GM21526 (cell line): ENCODE measurements around the gene HTR3E.
"Not testable (repeated sequence)": the region's sequence is repeated elsewhere in the genome, so short reads cannot be mapped to it uniquely, and the experiment has no call there.

Experiments used
- ATAC-seq: cut with Tn5 transposase; IDR thresholded peaks from one replicate; pipeline ENCODE4 v1.9.1; 2021; ENCODE audit warnings: moderate library complexity; ENCODE audit not compliant: unreplicated experiment, low FRiP score

HTR3E gene, protein sequence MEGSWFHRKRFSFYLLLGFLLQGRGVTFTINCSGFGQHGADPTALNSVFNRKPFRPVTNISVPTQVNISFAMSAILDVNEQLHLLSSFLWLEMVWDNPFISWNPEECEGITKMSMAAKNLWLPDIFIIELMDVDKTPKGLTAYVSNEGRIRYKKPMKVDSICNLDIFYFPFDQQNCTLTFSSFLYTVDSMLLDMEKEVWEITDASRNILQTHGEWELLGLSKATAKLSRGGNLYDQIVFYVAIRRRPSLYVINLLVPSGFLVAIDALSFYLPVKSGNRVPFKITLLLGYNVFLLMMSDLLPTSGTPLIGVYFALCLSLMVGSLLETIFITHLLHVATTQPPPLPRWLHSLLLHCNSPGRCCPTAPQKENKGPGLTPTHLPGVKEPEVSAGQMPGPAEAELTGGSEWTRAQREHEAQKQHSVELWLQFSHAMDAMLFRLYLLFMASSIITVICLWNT

DNA sequence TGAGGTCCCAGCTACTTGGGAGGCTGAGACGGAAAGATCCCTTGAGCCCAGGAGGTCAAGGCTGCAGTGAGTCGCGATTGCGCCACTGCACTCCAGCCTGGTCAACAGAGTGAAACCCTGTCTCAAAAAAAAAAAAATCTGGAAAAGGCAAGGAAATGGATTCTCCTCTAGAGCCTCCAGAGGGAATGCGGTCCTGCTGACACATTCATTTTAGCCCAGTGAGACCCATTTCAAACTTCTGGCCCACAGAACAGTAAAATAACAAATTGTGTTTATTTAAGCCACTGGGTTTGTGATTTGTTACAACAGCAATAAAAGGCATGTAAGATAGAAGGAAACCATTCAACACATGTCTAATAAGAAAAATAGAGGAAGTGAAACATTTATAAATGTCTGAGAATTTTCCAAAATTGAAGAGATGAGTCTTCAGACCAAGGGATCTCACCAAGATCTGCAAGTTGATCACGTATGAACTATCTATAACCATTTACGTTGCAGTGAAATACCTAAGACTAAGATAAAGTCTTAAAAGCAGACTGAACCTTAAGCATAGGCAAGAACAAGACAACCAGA, at the start of gene HTR3E:
TSS of gene HTR3E (plus strand) at position 254 of the 573 bp plus-strand sequence. CDS start 466 bp downstream, outside the sequence.
- no peak for ATAC-seq

DNA sequence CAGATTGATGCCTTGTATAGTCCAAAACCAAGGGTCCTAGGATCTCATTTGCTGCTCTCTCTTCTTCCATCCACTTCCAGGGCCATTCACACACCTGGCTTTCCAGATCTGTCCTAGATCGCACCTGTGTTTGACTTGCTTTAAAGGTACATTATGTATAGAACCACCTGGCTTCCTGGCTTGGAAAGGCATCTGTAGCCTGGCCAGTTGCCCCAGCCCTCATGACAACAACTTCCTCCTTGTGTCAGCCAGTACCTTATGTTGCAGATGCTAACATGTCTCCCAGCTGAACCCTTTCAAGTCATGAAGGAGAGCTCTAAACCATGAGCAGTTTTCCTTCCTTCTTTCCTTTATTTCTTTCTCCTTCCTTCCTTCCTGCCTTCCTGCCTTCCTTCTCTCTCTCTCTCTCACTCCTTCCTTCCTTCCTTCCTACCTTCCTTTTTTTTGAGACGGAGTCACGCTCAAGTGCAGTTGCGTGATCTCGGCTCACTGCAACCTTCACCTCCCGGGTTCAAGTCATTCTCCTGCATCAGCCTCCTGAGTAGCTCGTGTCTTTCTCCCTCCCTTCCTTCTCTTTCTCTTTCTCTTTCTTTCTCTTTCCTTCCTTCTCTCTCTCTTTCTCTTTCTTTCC, 46.5 kb upstream of the HTR3E start:
- ATAC-seq = no peak

DNA sequence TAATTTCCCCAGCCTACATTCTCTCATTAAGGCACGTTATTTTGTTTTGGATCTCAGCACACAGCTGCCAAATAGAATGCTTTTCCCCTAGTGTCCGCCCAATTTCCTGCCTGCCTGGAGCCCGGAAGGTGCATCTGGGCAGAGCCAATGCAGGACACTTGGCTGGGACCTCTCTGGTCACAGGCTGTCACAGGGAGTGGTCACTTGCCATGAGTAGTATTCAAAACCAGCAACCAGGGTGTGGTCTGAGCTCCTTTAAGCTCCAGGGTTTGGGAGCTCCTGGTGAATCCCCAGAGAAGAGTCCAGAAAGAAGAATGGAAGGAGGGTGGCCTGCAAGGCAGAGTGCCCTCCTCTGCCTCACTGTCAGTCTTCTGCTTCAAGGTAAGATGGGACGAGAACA, 44.1 kb upstream of the HTR3E start, which contains the start of gene HTR3C:
TSS of gene HTR3C (plus strand) at position 281 of the 400 bp plus-strand sequence. CDS start at position 315, 34 bp downstream.
- no peak for ATAC-seq

DNA sequence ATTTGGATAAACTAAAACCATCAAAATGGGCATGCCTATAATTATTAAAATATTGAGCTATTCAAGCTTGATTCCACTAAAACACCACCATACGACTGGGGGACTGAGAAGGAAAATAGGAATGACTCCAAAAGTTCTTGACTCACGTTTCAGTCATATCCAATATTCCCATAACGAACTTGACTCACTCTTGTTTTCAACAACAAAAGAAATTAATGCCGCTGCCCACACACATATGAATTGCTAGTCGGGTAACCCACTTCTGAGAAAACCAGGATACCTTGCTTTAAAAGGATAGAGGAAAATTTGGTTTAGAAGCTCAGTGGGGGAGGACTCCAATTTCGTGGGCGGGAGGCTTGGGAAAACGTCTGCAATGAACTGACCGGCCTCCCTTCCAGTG, 38.8 kb upstream of the HTR3E start:
- no peak for ATAC-seq

DNA sequence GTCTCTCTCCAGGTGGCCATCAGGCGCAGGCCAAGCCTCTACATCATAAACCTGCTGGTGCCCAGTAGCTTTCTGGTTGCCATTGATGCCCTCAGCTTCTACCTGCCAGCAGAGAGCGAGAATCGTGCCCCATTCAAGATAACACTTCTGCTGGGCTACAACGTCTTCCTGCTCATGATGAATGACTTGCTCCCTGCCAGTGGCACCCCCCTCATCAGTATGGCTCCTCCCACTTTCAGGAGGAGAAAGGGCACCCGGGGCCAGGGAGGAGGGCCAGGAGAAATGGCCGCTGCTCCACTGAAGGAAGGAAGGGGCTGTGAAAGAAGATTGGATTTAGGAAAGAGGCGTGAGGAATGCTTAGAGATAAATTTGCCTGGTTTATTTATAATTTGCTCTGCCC, 37.4 kb upstream of the HTR3E start:
- ATAC-seq = no peak

DNA sequence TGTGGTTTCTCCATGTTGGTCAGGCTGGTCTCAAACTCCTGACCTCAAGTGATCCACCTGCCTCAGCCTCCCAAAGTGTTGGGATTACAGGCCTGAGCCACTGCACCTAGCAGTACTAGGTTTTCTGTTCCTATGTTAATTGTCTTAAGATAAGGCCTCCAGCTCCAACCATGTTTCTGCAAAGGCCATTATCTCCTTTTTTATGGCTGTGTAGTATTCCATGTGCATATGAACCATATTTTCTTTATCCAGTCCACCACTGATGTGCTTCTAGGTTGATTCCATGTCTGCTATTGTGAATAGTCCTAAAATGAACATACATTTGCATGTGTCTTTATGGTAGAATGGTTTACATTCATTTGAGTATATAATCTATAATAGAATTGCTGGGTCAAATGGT, 34.2 kb upstream of the HTR3E start:
- ATAC-seq = no peak

DNA sequence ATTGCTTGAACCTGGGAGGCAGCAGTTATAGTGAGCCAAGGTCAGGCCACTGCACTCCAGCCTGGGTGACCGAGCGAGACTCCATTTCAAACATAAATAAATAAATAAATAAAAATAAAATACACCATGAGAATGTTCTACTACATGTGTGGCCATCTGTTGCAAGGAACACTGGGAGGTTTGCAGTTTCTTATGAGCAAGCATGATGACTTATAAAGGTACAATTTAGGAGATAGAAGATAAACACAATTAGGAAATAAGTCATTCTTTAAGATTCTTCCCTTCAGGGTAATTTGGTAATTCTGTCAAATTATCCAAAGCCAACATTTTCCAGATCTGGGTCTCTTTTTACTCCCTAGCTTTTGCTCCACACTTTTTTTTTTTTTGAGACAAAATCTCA, 30.7 kb upstream of the HTR3E start:
- ATAC-seq = no peak

DNA sequence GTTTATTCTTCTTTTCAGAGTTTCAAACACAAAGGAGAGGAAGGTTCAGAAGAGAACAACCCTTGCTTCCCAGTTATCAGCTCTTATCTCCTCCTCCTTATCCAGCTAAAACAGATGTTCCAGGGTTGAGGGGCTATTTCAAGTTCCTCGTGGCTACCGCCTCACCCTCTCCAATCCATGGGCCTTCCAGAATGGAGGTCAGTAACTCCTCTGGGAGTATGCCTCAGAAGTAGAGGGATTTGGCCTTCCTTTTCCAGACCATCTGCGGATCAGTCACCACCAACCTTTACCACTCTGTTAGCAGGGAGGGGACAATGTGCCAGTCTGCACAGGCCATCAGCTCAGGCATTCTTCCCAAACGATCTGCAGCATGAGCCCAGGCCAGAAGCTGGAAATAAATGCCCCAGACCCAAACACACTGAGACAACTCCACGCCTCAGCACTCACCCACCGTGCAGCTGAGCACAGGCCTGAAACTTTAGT, 29.2 kb upstream of the HTR3E start:
- ATAC-seq = no peak

DNA sequence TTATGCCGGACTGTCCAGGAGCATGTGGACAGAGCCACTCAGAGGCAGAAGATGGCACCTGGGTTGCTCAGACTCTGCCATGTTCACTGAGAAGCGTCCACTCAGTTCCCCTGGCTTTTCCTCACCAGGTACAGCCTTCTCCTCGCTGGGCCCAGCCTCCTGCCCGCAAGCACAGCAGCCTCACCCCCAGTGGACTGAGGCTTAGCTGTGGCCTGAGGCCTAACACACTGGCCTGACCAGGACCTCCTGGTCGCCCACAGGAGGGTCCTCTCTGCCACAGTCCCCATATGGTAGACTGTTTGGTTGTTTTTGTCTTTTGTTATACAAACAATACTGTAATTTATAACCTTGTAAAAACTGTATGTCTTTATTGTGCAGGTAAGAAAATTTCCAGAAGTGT, 28.5 kb upstream of the HTR3E start:
- ATAC-seq = no peak

DNA sequence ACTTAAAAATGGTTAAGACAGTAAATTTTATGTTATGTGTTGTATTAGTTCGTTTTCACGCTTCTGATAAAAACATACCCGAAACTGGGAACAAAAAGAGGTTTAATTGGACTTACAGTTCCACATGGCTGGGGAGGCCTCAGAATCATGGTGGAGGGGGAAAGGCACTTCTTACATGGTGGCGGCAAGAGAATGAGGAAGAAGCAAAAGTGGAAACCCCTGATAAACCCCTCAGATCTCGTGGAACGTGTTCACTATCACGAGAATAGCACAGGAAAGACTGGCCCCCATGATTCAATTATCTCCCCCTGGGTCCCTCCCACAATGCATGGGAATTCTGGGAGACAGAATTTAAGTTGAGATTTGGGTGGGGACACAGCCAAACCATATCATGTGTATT, 25.7 kb upstream of the HTR3E start:
- ATAC-seq = not testable (repeated sequence)

DNA sequence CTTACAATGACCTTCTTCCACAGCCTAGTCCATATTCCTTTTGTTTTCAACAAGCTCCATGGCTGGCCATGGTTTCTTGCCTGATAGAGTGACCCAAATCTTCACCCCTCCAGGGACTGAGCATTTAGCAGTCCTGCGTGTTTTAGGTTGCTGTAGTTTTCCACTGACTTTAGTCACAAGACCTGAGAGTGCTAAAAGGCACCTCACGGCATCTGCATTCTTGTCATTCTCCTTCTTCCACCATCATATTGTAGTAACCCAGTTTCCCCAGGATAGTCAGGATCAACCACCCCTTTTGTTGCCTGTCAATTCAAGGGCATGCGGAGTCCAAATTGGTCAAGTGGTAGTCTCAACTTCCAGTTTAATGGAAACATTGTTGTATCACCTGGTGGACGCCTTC, 23.2 kb upstream of the HTR3E start:
- no peak for ATAC-seq

DNA sequence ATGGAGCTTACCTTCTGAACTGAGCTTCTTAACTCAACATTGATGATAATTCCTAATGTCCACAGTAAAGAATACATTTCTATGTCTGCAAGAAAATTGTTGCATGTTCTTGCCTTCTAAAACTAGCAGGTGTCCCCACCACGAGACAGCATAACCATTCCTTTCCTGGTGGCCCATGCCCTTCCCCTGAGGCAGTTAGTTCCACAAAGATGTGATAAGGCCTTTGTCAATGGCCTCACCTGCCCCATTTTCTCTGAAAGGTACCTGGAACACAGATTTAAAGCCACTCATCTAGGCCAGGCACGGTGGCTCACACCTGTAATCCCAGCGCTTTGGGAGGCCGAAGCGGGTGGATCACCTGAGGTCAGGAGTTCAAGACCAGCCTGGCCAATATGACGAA, 21.0 kb upstream of the HTR3E start:
- no peak for ATAC-seq

DNA sequence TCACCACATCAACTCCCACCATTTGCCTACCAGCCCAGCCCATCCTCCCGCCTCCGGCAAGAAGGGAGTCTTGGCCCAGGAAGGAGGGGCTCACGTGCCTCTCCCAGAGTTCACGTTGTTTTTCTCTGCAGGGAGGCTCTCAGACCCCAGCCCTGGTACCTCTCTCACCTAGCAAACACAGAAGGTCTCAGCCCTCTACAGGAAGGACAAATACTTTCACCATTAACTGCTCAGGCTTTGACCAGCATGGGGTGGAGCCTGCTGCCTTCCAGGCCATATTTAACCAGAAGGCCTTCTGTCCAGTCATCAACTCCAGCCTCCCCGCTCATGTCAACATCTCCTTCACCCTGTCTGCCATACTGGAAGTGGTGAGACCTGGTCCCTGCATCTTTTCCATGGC, 19.0 kb upstream of the HTR3E start:
- ATAC-seq = no peak

DNA sequence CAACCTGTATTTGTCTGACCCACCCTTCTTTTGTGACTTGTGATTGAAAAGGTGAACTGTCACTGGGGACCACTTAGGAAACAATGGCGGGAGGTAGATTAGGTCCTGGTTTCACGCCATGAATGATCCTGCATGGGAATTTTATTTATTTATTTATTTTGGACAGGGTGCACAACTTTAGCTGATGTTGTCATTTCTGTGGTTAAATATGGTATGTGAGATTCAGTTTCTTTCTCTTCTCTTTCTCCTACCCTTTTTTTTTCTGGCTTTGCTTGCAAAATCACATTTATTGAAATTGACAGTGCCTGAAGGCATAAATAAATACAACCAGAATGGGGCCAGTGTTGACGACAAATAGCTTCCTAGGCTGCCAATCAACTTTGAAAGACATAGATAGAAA, 18.0 kb upstream of the HTR3E start:
- ATAC-seq = no peak

DNA sequence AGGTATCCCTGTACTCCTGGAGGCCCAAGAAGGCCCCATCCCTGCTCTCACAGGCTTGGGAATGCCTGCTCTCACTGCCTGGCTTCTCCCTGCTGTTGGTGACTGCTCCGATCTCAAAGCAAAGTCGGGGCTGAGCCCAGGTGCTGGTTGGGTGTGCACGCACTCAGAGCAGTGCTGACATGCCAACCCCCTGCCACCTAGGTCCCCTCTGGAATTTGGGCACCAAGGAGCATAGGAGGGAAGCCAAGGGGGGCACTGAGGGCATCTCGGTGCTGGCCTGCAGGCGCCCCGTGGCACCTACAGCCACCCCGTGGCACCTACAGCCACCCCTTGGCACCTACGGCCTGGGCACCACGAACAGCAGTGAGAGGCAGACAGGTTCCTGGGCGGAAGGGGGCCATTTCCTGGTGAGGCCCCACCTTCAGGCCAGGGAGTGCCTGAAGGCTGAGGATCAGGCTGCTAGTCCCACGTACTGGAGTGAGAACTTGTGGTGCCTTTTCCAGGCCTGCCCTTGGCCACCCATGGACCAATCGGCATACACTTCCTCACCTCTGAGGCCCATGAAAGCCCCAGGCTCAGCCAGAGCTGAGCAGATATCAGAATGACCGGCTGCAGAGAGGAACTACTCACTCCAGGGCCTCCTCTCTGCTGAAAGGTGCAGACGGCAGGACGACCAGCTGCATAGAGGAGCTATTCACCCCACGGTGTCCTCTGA, 15.6 kb upstream of the HTR3E start:
- no peak for ATAC-seq

DNA sequence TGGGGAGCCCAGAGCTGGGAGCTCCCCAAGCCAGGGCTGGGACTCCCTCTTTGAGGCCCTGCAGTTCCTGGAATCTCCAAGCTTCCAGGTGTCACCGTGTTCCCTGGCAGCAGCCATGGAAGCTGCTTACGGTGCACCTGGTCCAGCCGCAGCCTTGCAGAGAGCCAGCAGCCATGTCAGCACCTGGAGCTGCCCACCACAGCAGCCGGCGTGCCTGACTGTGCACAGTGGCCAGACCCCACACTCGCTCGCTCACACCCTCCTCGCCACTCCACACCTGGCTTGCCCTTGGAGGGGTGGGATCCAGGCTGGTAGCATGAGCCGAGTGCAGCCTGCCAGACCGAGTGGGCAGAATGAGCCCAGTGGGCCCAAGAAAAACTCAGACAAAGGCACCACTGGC, 14.8 kb upstream of the HTR3E start:
- ATAC-seq = no peak

DNA sequence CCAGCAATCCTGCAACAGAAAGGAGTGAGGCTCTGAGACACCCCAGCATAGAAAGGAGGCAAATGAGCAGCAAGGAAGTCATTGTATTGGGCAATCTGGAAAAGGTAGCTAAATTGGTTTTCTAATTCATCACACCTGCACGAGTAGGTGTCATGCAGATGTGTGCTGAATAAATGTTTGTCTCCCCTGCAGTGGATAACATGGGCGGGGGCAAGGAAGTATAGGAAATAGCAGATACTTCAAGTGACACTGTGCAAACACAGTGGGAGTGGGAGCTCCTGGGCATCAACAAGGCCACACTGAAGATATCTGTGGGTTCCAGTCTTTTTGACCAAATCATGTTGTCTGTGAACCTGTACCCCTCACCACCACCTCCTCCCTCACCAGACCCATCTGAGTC, 14.4 kb upstream of the HTR3E start:
- ATAC-seq = no peak

DNA sequence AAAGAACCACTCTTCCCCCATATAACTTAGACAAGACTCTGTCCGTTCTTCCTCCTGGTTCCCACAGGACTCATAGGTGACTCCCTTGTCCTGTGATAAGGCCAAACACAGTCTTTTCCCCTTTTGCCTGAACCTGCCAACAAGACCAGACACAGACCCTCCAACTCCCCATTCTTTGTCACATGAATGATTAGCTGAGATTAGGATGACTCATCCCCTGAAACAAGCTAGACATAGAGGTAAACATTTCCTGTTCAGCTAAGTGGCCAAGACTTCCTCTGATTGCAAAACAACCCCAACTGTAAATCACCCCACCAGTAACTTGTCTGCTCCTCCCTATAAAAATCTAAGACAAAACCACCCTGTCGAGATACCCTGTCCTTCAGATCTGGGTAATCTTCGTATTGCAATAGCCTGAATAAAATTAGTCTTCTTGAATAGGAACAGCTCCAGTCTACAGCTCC, 11.4 kb upstream of the HTR3E start:
- no peak for ATAC-seq

DNA sequence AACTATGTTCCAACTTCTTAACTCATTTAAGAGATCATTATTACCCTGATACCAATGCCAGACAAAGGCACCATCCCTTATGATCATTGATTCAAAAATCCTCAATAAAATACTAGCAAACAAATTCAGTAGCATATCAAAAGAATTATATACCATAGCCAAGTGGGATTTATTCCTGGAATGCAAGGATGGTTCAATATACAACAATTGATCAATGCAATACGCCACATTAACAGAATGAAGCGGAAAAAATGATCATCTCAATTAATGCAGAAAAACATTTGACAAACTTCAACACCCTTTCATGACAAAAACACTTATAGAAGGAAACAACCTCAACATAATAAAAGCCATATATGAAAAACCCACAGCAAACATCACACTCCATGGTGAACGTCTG, 4.7 kb upstream of the HTR3E start:
- ATAC-seq = no peak

DNA sequence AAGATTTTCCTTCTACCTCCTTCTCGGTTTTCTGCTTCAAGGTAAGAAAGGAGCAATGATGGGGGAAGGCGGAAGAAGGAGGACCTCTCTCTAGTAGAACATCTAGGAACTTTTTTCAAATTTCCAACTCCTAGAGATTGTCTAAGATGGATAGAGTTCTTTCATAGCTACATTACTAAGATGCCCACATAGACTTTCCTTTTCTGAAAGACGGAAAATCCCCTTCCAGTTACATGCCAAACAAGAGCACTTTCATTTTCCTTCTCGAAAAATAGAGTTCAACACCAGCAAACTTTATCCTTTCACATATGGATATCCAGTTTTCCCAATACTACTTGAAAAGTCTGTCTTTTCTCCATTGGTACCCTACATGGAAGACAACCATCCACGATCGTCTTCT, 692 bp downstream of the HTR3E start:
- no peak for ATAC-seq
